ENCODE data around the gene LRP1B.

DNA sequence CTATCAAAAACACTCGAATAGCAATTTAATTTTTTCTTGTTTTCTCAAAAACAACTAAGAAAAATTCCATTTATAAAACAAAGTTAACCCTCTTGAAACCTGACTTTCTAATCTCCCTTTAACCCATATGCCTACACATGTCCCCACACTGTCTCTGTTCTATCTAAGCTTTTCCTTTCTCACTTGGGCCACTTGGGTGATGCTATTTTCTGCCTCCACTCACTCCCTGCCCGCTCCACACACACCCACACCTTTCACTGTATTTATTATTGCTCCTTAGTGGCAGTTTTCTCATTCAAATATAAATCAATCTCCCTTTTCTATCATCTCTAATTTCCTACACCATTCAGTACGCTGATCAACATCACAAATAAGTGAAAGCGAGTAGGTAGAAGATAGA lies 531.1 kb downstream of the LRP1B start:
- TF ChIP-seq POLR2A (IDR thresholded peaks at IDR 0.05; ENCODE audit: low read length) (no peak), FOSL2 (IDR thresholded peaks at IDR 0.05) (no peak), FOSL2 (CRISPR knock-in tag; IDR thresholded peaks at IDR 0.05) (no peak), KDM1A (IDR thresholded peaks at IDR 0.05; ENCODE audit: low read depth) (no peak), SMC3 (IDR thresholded peaks at IDR 0.05) (no peak), NR3C1 (IDR thresholded peaks at IDR 0.05) (no peak), SREBF2 (IDR thresholded peaks at IDR 0.05) (no peak), EP300 (IDR thresholded peaks at IDR 0.05) (no peak)
- TF ChIP-seq, protein P1, sequence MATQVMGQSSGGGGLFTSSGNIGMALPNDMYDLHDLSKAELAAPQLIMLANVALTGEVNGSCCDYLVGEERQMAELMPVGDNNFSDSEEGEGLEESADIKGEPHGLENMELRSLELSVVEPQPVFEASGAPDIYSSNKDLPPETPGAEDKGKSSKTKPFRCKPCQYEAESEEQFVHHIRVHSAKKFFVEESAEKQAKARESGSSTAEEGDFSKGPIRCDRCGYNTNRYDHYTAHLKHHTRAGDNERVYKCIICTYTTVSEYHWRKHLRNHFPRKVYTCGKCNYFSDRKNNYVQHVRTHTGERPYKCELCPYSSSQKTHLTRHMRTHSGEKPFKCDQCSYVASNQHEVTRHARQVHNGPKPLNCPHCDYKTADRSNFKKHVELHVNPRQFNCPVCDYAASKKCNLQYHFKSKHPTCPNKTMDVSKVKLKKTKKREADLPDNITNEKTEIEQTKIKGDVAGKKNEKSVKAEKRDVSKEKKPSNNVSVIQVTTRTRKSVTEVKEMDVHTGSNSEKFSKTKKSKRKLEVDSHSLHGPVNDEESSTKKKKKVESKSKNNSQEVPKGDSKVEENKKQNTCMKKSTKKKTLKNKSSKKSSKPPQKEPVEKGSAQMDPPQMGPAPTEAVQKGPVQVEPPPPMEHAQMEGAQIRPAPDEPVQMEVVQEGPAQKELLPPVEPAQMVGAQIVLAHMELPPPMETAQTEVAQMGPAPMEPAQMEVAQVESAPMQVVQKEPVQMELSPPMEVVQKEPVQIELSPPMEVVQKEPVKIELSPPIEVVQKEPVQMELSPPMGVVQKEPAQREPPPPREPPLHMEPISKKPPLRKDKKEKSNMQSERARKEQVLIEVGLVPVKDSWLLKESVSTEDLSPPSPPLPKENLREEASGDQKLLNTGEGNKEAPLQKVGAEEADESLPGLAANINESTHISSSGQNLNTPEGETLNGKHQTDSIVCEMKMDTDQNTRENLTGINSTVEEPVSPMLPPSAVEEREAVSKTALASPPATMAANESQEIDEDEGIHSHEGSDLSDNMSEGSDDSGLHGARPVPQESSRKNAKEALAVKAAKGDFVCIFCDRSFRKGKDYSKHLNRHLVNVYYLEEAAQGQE (IDR thresholded peaks at IDR 0.05) = no peak
- TF ChIP-seq, protein P2, sequence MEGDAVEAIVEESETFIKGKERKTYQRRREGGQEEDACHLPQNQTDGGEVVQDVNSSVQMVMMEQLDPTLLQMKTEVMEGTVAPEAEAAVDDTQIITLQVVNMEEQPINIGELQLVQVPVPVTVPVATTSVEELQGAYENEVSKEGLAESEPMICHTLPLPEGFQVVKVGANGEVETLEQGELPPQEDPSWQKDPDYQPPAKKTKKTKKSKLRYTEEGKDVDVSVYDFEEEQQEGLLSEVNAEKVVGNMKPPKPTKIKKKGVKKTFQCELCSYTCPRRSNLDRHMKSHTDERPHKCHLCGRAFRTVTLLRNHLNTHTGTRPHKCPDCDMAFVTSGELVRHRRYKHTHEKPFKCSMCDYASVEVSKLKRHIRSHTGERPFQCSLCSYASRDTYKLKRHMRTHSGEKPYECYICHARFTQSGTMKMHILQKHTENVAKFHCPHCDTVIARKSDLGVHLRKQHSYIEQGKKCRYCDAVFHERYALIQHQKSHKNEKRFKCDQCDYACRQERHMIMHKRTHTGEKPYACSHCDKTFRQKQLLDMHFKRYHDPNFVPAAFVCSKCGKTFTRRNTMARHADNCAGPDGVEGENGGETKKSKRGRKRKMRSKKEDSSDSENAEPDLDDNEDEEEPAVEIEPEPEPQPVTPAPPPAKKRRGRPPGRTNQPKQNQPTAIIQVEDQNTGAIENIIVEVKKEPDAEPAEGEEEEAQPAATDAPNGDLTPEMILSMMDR (IDR thresholded peaks at IDR 0.05) = no peak
- TF ChIP-seq, protein P3, sequence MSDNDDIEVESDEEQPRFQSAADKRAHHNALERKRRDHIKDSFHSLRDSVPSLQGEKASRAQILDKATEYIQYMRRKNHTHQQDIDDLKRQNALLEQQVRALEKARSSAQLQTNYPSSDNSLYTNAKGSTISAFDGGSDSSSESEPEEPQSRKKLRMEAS (IDR thresholded peaks at IDR 0.05) = no peak
- TF ChIP-seq, protein P4, sequence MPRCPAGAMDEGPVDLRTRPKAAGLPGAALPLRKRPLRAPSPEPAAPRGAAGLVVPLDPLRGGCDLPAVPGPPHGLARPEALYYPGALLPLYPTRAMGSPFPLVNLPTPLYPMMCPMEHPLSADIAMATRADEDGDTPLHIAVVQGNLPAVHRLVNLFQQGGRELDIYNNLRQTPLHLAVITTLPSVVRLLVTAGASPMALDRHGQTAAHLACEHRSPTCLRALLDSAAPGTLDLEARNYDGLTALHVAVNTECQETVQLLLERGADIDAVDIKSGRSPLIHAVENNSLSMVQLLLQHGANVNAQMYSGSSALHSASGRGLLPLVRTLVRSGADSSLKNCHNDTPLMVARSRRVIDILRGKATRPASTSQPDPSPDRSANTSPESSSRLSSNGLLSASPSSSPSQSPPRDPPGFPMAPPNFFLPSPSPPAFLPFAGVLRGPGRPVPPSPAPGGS (IDR thresholded peaks at IDR 0.05) = no peak

Data from A549 (cell line).